ENCODE results near the gene ERVK3-1. TPM values are rescaled to one million over a fixed set of nuclear protein-coding genes. Genes with fewer than 3 reads are reported as not detected.
A peak's percentile ranks its signal among the peaks of the same experiment; 100 is the strongest.

The ERVK3-1 gene
- total RNA-seq, 1 donor from 2014 or later = 40.4 TPM

- DNase-seq (ENCODE audit: low read depth) = peak; percentile 30
- no peak overlapping the region for H3K4me3 ChIP-seq (ENCODE audit: low read depth, low read length)
Measured at GRCh38 chr19:58330458-58330857, 25.3 kb downstream of the ERVK3-1 start.

GRCh38 chr19:58332697-58333096 is 27.5 kb downstream of the ERVK3-1 start:
- H3K4me3 ChIP-seq (ENCODE audit: low read depth, low read length) = no peak overlapping the region
- no peak for DNase-seq (ENCODE audit: low read depth)
- no peak for TF ChIP-seq CTCF (conservative IDR thresholded peaks at IDR 0.05; ENCODE audit: low read depth, low read length)

More at GRCh38 chr19:58330458-58330857, 25.3 kb downstream of the ERVK3-1 start:
- TF ChIP-seq CTCF (conservative IDR thresholded peaks at IDR 0.05; ENCODE audit: low read depth, low read length) = no peak

- no peak overlapping the region for H3K4me3 ChIP-seq (ENCODE audit: low read depth, low read length)
- DNase-seq (ENCODE audit: low read depth) = no peak
- no peak for TF ChIP-seq CTCF (conservative IDR thresholded peaks at IDR 0.05; ENCODE audit: low read depth, low read length)
Measured at GRCh38 chr19:58334691-58335249, 29.6 kb downstream of the ERVK3-1 start.

GRCh38 chr19:58335630-58336029 is 30.5 kb downstream of the ERVK3-1 start:
- no peak for TF ChIP-seq CTCF (conservative IDR thresholded peaks at IDR 0.05; ENCODE audit: low read depth, low read length)
- H3K4me3 ChIP-seq (ENCODE audit: low read depth, low read length) = no peak overlapping the region
- no peak for DNase-seq (ENCODE audit: low read depth)

GRCh38 chr19:58336216-58336615 is 31.0 kb downstream of the ERVK3-1 start:
- no peak overlapping the region for H3K4me3 ChIP-seq (ENCODE audit: low read depth, low read length)
- TF ChIP-seq CTCF (conservative IDR thresholded peaks at IDR 0.05; ENCODE audit: low read depth, low read length) = no peak
- no peak for DNase-seq (ENCODE audit: low read depth)

- no peak for TF ChIP-seq CTCF (conservative IDR thresholded peaks at IDR 0.05; ENCODE audit: low read depth, low read length)
- H3K4me3 ChIP-seq (ENCODE audit: low read depth, low read length) = no peak overlapping the region
Measured at GRCh38 chr19:58336820-58337219, 31.6 kb downstream of the ERVK3-1 start.

GRCh38 chr19:58338336-58338735 is 33.2 kb downstream of the ERVK3-1 start:
- H3K4me3 ChIP-seq (ENCODE audit: low read depth, low read length) = no peak overlapping the region
- DNase-seq (ENCODE audit: low read depth) = no peak
- TF ChIP-seq CTCF (conservative IDR thresholded peaks at IDR 0.05; ENCODE audit: low read depth, low read length) = no peak

More at GRCh38 chr19:58336820-58337219, 31.6 kb downstream of the ERVK3-1 start:
- DNase-seq (ENCODE audit: low read depth) = no peak

Measured in epithelial cell of proximal tubule (primary cell).